Thyroid gland (tissue), 4 donors: Measurements from ENCODE around the gene OSGIN1.

Source experiments
- CTCF ChIP-seq, 6 experiments: fragments of 200-600 bp in 3 of 6; fragments of 450-650 bp in 3 of 6; sonication (generic) in 3 of 6; IDR thresholded peaks; one replicate each; pipeline ENCODE4 v1.5.1; 2016 to 2019; ENCODE audit warnings: antibody characterized with exemption in 6 of 6, mild to moderate bottlenecking in 2 of 6, inconsistent platforms in 1 of 6, moderate library complexity in 1 of 6
- POLR2A ChIP-seq, 2 donors: fragments of 450-650 bp; IDR thresholded peaks; one replicate each; pipeline ENCODE4 v1.6.1; 2017; ENCODE audit warnings: antibody characterized with exemption in 2 of 2, mild to moderate bottlenecking in 2 of 2, moderate library complexity in 1 of 2

- no peak for TF ChIP-seq CTCF (IDR thresholded peaks at IDR 0.05)
- TF ChIP-seq POLR2A (IDR thresholded peaks at IDR 0.05), result no peak
Observed at GRCh38 chr16:83971165-83972130, 18.4 kb downstream of the OSGIN1 start.
